ENCODE measurements around the gene MED26. TPM values are rescaled to one million over a fixed set of nuclear protein-coding genes. Genes with fewer than 3 reads are reported as not detected.
A peak's percentile ranks its signal among the peaks of the same experiment; 100 is the strongest.
"Not testable (repeated sequence)": the region's sequence is repeated elsewhere in the genome, so short reads cannot be mapped to it uniquely, and the experiment has no call there.

Gene MED26, protein sequence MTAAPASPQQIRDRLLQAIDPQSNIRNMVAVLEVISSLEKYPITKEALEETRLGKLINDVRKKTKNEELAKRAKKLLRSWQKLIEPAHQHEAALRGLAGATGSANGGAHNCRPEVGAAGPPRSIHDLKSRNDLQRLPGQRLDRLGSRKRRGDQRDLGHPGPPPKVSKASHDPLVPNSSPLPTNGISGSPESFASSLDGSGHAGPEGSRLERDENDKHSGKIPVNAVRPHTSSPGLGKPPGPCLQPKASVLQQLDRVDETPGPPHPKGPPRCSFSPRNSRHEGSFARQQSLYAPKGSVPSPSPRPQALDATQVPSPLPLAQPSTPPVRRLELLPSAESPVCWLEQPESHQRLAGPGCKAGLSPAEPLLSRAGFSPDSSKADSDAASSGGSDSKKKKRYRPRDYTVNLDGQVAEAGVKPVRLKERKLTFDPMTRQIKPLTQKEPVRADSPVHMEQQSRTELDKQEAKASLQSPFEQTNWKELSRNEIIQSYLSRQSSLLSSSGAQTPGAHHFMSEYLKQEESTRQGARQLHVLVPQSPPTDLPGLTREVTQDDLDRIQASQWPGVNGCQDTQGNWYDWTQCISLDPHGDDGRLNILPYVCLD
- total RNA-seq (2014; rRNA removed; shearing (Covaris generic)): 4.4 and 4.5 TPM in 2 replicates
- 5.3 and 6.0 TPM in 2 replicates for polyA plus RNA-seq (2014; cell fraction: nucleus; rRNA removed)

DNA sequence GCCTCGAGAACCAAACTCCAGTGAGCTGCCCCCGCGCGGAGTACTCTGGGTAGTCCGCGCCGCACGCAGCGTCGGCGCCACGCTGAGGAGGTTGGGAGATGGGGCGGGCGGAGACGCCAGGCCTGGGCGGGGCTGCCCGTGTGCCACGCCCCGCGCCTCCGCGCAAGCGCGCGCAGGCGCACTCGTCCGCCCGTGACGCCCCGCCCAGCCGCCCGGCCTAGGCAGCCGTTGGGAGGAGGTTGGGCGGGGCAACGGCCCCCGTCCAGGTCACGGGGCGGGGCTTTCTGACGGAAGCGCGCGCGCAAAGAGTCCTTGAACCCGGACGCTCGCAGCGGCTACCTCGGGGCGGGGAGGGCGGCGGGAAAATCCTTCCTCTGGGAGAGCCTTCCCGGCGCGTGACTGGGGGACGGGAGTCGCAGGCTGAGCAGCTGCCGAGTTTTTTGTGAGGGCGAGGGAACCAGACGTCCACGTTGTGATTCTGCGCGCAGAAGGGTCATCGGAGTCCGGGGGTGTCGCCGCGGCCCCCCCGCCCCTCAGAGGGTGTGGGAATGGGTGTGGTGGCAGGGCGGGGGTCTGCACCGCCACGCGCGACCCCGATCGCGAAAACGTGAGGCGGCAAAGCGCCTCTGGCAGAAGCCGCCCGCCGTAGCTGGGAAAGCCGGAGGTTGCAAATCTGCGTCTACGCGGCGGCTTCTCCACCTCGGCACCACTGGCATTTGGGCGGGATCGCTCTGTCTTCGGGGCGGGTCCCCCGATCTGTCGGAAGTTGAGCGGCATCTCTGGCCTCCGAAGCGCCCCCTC is at the start of gene MED26:
Gene MED26 (minus strand): TSS at position 22 of the 801 bp plus-strand sequence. CDS start 261 bp downstream, outside the sequence.
- DNase-seq (ENCODE audit: extremely low read depth, low read depth): peak; percentile 87

DNA sequence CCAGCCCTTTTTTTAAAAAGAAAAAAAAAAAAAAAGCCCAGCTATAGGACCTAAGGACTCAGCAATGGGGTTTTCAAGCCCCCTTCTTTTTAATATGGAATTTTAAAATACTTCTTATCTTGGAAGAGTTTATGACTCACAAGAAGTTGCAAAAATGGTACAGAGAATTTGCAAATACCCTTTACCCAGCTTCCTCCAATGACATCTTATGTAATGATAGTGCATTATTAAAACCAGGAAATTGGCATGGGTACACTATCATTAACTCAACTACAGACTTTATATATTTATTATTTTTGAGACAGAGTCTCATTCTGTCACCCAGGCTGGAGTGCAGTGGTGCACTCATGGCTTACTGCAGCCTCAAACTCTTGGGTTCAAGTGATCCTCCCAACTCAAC is 49.1 kb upstream of the MED26 start:
- DNase-seq (ENCODE audit: extremely low read depth, low read depth): no peak

DNA sequence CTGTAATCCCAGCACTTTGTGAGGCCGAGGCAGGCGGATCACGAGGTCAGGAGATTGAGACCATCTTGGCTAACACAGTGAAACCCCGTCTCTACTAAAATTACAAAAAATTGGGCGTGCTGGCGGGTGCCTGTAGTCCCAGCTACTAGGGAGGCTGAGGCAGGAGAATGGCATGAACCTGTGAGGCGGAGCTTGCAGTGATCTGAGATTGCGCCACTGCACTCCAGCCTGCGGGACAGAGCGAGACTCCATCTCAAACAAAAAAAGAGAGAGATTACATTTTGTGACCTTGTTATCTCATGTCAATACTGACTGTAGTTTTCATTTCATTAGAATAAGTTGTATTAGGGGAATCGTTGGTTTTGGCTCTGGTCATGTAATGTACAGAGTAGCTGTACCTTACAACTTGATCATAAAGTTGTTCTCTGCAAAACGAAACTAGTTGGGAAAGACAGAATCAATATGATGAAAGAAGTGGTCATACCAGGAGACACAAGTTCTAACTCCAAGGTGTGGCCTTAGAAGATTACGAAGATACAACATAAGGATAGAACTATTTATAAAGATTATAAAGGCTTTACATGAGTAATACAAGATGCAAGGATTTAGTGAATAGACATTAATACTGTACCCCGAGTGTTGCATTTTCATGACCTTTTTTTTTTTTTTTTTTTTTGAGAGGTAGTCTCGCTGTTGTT is 48.2 kb upstream of the MED26 start:
- no peak for DNase-seq (ENCODE audit: extremely low read depth, low read depth)

DNA sequence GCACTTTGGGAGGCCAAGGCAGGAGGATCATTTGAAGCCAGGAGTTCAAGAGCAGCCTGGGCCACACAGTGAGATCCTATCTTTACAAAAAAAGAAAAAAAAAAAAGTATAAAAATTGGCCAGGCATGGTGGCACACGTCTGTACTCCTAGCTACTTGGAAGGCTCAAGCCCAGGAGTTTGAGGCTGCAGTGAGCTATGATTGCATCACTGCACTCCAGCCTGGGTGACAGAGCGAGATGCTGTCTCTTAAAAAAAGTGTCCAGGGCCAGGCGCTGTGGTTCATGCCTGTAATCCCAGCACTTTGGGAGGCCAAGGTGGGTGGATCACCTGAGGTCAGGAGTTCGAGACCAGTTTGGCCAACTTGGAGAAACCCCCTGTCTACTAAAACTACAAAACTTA is 45.8 kb upstream of the MED26 start:
- DNase-seq (ENCODE audit: extremely low read depth, low read depth): not testable (repeated sequence)

DNA sequence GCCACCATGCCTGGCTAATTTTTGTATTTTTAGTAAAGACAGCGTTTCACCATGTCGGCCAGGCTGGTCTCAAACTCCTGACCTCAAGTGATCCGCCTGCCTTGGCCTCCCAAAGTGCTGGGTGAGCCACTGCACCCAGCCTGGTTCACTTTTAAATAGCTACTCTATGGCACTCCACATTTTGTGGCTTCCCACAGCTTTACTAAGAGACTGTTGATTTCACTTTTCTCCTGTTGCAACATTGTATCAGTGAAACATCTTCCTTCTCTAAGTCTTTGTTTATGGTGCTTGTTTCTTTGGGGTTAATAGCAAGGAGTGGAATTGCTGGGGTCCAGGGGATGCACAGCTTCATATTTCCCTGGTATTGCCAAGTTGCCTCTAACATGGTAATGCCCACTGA is 45.2 kb upstream of the MED26 start:
- DNase-seq (ENCODE audit: extremely low read depth, low read depth): no peak

DNA sequence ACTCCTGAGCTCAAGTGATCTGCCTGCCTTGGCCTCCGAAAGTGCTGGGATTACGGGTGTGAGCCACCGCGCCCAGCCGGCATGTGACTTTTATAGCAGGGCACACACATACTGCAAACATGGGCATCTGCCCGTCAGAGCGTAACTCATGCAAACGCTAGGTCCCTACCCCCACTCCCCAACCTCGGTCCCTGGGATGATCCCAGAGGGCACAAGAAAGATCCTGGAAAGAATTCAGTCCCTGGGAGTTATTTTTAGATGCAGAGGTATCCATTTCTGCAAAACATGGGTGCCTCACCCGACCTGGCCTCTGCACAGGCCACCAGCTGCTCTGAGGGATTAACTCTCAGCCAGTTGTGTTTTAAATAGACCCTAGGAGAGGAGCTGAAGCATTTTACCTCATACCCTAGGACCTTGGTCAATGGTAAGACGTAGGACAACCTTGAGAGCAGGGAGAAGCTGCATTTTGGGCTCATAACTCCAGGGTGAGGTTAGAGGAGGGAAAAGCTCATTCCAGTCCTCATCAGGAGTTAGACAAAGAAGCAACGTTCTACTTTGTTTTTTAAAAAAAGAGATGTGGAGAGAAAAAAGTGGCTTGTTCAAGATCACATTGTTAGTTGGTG is 43.8 kb upstream of the MED26 start:
- no peak for DNase-seq (ENCODE audit: extremely low read depth, low read depth)

DNA sequence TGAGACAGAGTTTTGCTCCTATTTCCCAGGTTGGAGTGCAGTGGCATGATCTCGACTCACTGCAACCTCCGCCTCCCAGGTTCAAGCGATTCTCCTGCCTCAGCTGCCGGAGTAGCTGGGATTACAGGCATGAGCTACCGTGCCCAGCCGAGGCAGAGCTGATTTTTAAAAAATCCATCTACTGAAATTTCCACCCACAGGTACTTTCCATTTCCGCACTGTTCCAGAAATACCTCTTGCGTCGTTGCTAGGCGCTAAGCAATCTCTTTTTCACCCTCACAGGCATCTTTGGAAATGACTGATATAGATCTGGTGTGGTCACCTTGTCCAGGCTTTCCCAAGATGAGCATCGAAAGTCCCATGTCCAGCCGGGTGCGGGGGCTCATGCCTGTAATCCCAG is 42.3 kb upstream of the MED26 start:
- no peak for DNase-seq (ENCODE audit: extremely low read depth, low read depth)

DNA sequence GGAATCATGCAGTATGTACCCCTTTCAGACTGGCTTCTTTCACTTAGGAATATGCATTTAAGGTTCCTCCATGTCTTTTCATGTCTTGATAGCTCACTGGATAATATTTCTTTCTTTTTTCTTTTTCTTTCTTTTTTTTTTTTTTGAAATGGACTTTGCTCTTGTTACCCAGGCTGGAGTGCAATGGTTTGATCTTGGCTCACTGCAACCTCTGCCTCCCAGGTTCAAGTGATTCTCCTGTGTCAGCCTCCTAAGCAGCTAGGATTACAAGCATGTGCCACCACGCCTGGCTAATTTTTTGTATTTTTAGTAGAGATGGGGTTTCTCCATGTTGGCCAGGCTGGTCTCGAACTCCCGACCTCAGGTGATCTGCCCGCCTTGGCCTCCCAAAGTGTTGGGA is 40.7 kb upstream of the MED26 start:
- not testable (repeated sequence) for DNase-seq (ENCODE audit: extremely low read depth, low read depth)

DNA sequence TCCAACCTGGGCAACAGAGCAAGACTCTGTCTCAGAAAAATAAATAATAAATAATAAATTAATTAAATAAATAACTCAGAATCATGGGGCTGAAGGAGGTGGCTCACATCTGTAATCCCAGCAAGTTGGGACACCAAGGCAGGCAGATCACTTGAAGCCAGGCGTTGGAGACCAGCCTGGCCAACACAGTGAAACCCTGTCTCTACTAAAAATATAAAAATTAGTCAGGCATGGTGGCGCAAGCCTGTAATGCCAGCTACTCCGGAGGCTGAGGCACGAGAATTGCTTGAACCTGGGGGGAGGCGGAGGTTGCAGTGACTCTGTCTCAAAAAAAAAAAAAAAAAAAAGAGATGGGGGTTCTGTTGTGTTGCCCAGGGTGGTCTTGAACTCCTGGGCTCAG is 40.2 kb upstream of the MED26 start:
- no peak for DNase-seq (ENCODE audit: extremely low read depth, low read depth)

DNA sequence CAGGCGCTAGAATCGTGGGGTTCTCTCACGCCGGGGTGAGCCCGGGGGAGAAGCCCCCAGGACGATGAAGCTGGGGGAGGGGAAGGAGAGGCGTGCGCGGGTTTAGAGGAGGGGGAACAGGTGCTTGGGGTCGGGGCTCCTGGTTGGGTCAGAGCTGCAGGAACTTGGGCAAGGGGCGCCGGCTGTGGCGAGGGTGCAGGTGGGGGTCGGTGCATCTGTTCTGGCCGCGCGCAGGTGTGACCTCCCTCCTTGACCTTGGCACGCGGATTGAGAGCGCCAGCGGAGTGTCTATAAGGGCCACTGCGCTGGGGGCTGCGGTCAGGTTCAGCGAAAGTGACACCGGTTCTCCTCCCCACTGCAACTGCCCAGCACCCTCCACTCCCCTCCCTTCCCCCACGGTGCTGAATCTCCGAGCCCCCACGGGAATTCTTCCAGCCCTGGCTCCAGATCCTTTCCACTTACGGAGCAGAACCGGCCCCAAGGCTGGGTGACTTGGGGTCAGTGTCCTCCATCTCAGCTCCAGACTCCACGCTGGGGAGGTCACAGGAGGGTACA is 33.6 kb upstream of the MED26 start:
- DNase-seq (ENCODE audit: extremely low read depth, low read depth): no peak

DNA sequence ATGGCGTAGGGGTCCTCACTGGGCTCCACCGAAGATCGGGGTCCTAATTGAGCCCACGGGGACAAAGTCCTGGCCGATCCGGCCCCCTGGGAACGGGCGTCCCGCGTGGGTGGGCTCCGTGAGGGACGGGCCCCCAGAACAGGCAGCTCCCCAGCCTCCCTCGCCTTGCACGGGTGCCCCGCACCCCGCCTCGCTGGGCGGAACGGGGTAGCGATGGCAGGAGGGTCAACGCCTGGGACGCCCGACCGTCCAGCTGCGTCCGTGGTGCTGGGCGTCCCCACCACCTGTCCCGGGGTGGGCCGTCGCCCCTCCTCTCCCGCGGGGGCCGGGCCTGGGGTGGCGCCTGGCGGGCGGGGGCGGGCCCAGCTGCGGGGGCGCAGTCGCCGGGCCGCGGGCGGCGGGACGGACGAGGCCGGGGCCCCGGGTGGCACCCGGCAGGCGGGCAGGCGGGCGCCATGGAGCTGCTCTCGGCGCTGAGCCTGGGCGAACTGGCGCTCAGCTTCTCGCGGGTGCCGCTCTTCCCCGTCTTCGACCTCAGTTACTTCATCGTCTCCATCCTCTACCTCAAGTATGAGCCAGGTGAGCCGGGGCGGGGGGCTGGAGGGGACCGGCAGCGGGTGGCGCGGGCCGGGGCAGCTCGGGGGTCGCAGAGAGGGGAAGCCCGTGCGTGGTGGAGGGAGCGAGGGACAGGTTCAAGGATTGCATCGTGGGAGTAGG is 32.9 kb upstream of the MED26 start, which contains the start of gene TMEM38A:
Gene TMEM38A (plus strand): TSS at position 377 of the 717 bp plus-strand sequence. CDS start 79 bp downstream, at position 456.
- DNase-seq (ENCODE audit: extremely low read depth, low read depth): no peak

DNA sequence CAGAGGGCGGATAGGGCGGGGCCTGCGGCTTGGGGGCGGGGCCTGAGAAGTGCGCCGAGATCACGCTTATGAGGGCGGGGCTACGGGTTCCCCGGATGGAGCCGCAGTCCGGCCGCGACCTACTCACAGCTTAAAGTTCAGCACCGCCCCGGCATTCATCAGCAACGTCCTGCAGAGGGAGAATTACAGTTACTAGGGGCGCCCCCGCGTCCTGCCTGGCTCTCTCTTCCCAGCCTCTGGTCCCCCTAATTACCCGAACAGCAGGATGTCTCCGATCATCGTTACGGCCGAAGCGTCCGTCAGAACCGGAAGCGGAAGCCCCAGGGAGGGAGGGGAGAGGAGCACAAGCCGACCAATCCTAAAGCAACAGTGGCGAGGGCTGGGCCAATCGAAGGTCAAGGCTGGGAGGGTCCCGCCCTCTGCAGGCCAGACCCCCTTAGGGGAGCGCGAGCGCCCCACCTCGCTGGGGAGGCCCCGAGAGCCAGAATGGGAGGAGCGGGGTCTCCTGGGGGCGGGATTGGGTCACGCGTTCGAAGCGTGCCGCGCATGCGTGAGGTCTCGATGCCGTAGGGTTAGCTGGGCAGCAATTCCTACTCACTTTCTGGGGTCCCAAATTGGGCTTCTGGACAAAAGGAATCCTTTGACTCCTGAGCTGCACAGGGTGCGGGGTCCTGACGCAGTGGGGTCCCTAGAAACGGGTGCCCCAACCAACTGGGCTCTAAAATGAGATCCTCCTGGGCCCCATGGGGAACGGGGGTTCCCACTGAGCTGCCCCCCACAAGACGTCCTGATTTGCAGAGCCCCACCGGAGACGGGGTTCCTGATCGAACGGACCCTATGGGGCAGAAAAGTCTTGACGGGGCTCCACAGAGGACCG is 32.1 kb upstream of the MED26 start, which contains the start of gene SMIM7:
Gene SMIM7 (minus strand): TSS at position 313 of the 877 bp plus-strand sequence. CDS start 34 bp downstream, at position 279.
- peak; percentile 96 for DNase-seq (ENCODE audit: extremely low read depth, low read depth)

DNA sequence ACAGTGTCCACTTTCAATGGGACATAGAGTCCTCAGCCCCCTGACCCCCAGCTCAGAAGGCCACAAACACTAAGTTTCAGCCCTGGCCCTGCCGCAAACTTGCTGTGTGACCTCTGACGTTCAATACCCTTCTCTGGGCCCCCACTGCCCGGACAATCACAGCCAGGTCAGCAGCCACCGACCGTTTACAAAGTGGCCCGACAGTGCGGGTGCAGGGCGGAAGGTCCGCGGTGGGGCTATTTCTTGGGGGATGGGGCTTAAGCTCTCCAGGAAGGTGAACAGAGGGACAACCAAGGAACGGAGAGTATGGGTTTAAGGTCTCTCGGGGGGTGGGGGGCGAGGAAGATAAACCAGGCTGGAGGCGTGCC is 31.4 kb upstream of the MED26 start:
- no peak for DNase-seq (ENCODE audit: extremely low read depth, low read depth)

DNA sequence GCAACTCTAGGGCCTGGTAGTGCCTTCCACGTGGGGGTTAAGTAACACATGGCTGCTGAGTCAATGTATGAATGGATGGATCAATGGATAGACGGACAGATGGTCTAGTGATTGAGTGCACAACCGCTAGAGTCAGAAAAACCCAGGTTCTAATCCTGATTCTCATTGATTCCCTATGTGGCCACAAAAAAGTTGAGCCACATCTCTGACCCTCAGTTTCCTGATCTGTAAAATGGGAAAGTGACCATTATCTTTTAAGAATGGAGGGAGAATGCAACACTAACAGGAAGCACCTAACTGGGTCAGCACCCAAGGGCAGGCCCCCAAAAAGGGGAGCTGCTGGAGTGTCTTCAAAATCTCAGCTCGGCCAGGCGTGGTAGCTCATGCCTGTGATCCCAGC is 29.4 kb upstream of the MED26 start:
- DNase-seq (ENCODE audit: extremely low read depth, low read depth): no peak

DNA sequence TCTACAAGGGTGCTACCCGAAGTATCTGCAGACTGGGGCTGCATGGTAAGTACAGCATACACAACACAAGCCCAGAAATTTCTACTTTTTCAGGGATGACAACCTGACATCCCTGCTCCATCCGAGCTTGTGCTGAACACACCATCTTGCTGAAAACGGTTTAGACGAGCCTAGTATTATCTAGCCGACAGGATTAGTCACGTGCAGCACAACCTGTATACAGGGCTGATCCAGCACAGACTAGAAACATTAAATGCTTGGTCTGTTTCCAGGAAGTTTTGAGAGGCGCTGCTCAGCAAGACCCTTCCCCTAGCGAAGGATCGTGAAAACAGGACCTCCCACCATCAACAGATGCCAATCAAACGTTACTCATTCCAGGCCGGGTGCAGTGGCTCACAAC is 27.7 kb upstream of the MED26 start:
- DNase-seq (ENCODE audit: extremely low read depth, low read depth): no peak

DNA sequence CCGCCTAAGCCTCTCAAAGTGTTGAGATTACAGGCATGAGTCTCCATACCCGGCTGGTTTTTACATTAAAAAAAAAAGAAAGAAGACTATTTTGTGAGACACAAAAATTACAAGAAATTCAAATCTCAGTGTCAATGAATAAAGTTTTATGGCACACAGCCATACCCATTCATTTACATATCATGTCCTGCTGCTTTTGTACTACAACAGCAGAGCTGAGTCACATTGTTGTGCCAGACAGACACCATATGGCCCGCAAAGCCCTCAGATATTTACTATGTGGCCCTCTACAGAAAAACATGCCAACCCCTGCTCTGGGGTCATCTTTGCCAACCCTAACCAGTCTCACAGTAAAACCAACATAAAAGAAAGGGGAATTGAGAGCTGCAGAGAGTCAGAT is 26.6 kb upstream of the MED26 start:
- no peak for DNase-seq (ENCODE audit: extremely low read depth, low read depth)

DNA sequence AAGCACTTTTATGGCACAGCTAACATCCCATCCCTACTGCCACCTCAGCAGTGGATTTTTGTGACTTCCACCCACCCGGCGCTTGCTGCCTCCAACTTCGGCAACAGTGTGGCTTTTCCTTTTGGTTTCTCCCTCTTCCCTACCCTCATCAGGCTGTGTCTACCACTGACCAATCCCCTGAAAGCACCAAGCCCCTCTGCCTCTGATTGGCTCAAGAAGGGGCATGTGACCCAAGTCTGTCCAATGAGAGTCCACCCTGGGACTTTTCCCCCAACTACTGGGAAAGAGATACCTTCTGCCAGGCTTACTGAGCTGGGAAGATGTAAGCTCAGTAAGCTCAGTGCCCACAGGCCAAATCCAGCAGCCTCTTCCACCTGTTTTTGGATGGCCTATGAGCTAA is 26.1 kb upstream of the MED26 start:
- no peak for DNase-seq (ENCODE audit: extremely low read depth, low read depth)

DNA sequence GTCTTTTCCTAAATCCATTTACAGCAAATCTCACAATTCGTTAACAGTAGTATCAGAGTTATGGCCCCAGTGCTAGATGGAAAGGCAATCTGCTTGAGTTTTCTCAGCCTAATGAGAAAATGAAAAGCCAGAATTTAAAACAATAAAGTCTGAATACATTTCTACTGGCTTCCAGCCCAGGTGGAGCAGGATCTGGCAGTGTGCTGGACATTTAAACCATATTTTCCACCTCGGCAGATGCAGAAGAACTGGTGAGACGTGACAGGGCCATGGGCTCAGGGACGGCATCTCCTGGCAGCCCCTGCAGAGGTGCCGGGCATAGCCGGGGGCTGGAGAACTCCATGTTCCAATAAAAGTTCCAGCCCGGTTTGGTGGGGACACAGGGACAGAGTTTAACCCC is 24.9 kb upstream of the MED26 start:
- no peak for DNase-seq (ENCODE audit: extremely low read depth, low read depth)

Data from NCI-H460 (cell line).